GM12801 (cell line): ENCODE data around the gene OSBPL9.

Source experiments
- CTCF ChIP-seq: IDR thresholded peaks from one replicate; pipeline ENCODE4 v1.5.1; 2011; ENCODE audit warnings: control low read depth; ENCODE audit not compliant: insufficient read length; ENCODE audit errors: extremely low read depth

OSBPL9 gene

DNA sequence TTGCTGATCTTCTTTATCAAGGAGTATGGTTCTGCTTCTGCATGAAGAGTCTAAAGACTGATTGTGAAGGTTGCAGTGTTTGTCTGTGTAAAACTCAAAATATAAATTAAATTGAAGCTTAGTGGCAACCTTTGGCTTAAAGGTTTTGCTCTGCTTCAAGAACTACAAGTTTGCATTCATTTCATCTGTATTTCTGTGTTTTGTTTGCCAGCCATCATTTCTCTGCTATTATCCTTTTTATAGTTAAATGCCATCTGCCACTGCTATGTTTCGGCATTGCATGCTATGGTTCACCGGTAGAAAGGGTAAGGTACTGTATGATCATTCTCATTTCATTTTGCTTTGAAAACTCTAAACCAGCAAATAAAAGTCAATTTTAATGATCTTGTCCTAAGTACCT is 52.9 kb downstream of the OSBPL9 start:
- TF ChIP-seq CTCF, result no peak

GRCh38 chr1:51671527-51672325 is 54.8 kb downstream of the OSBPL9 start:
- no peak for TF ChIP-seq CTCF

DNA sequence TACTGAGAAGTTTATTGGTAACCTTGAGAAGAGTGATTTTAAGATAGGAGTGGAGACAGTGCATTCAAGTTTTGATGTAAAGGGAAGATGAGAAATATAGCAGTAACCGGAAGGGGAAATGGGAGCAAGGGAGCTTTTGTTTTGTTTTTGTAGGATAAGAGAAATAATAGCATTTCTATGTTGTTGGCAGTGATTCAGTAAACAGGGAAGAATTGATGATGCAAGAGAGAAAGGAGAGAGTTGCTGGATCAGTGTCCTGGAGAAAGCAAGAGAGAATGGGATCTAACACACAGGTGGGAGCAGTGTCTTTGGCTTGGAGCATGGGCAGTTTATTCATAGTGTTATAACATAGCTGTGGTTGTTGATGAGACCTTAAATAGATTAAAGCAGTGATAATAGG is 56.4 kb downstream of the OSBPL9 start:
- no peak for TF ChIP-seq CTCF

DNA sequence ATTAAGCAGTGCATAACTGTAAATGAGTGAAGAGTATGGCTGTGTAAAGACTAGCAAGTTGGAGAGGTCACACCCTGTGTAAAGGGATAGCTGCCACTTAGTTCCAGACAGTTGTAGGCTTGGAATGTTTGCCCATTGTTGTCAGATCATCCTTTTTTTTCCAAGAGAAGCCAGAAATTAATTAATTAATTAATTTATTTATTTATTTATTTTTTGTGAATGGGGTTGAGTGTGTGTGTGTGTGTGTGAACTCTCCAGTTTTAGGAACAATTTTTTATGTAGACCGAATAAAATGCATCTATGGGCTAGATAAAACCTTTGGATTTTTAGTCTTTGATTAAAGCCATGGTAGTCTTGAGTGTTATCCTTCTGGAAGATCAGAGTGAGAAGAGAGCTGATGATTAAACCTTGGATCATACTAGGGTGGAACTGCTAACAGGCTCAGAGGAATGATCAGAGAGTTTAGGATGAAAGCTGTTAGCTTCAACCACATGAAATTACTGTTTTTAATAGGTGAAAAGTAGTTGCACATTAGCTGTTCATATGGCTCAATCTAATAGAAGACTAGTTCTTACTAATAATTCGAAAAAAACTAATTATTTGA is 58.4 kb downstream of the OSBPL9 start:
- no peak for TF ChIP-seq CTCF

DNA sequence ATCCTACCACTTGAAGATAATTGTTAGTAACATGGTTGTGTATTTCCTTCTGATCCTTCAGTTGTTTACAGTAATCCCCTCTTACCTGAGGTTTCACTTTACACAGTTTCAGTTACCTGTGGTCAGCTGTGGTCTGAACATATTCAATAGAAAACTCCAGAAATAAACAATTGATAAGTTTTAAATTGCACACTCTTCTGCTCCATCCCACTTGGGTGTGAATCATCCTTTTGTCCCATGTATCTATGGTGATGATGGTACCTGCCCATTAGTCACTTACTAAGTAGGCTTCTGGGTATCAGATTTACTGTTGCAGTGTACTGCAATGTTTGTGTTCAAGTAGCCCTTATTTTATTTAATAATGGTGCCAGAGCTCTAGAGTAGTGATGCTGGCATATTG is 62.5 kb downstream of the OSBPL9 start:
- TF ChIP-seq CTCF, result no peak

DNA sequence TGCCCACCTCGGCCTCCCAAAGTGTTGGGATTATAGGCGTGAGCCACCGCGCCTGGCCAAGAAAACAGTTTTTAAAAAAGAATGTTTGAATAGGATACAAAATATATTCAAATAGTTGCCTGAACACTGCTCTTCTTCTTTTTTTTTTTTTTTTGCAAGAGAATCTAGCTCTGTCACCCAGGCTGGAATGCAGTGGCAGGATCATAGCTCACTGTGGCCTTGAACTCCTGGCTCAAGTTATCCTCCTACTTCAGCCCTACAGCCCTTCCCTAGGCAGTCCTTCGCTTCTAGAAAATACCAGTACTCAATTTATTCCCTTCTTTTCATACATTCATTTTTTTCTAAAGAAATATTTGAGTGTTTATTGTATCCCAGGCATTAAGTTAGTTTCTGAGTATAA is 67.9 kb downstream of the OSBPL9 start:
- TF ChIP-seq CTCF, result no peak

DNA sequence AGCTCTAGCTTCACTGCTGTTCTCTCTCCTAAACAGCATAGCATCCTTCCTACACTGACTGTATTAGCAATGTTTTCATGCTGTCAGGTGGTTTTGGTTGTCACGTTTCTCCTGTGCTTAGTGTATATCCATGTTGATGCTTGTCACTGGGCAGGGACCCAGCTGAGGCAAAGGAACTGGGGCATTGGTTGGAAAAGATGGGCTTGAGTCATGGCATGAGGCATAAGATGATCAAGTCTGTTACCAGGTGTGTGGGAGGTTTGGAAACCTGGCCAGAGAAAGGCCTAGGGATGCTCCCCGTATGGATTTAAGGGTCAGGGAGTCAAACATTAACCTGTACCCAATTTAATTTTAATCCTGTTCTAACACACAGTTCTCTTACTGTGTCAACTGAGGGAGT is 69.6 kb downstream of the OSBPL9 start:
- TF ChIP-seq CTCF, result no peak
